Measurements from ENCODE around the gene GATA1. TPM values are rescaled to one million over a fixed set of nuclear protein-coding genes. Genes with fewer than 3 reads are reported as not detected.

GATA1 gene
- total RNA-seq, 1 donor from 2014 or later: not detected

DNA sequence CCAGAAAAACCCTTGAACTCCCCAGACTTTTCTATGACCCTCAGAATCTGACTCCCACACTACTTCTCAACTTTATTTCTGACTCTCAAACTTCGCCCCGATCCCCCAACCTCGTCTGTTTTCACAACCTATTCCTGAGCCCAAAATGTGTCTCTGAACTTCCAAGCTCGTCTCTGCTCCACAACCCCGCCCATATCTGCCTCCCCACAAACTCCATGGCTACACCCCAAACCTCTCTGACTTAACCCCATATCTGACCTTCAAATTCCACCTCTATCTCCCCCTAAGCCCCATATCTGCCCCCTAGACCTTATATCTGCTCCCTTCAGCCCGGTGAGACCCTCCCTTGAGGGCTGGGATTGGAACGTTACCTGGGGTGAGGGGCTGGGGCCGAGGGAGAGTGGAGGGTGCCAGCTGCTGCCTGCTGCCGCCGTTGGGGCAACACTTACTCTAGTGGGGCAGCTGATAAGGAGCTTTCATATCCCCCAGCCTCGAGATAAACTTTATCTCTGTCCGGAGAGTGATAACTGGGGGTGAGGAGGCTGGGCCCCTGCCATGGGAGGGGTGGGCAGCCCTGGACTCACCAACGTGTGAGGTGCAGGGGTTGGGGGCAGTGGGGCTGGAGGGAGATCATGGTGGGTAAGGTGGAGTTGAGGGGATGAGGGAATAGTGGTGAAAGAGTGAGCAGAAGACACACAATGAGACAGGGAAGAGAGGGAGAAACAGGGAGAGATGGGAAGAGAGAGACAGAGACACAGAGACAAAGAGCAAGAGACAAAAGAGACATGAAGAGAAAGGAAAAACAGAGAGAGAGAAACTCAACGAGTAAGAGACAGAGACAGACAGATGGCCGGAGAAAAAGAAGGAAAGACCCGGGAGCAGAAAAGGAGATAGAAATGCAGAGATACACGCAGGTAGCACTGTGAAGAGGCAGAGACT is 1.4 kb downstream of the GATA1 start:
- Mint-ChIP-seq H3K9me3 (ENCODE audit: unreplicated experiment) (peaks cover 2% of the 10 kb centered on the region), H3K27ac (ENCODE audit: unreplicated experiment) (no peak overlapping the region), H3K4me1 (ENCODE audit: low read depth, unreplicated experiment) (peaks cover 1% of the 10 kb centered on the region), H3K36me3 (ENCODE audit: unreplicated experiment) (no peaks in the 10 kb centered on the region), H3K27me3 (ENCODE audit: unreplicated experiment) (no peaks in the 10 kb centered on the region), H3K4me3 (ENCODE audit: unreplicated experiment) (no peak overlapping the region)
- TF ChIP-seq, protein P1, sequence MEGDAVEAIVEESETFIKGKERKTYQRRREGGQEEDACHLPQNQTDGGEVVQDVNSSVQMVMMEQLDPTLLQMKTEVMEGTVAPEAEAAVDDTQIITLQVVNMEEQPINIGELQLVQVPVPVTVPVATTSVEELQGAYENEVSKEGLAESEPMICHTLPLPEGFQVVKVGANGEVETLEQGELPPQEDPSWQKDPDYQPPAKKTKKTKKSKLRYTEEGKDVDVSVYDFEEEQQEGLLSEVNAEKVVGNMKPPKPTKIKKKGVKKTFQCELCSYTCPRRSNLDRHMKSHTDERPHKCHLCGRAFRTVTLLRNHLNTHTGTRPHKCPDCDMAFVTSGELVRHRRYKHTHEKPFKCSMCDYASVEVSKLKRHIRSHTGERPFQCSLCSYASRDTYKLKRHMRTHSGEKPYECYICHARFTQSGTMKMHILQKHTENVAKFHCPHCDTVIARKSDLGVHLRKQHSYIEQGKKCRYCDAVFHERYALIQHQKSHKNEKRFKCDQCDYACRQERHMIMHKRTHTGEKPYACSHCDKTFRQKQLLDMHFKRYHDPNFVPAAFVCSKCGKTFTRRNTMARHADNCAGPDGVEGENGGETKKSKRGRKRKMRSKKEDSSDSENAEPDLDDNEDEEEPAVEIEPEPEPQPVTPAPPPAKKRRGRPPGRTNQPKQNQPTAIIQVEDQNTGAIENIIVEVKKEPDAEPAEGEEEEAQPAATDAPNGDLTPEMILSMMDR (IDR thresholded peaks at IDR 0.05; ENCODE audit: partially characterized antibody, unreplicated experiment): no peak
- DNase-seq: no peak

DNA sequence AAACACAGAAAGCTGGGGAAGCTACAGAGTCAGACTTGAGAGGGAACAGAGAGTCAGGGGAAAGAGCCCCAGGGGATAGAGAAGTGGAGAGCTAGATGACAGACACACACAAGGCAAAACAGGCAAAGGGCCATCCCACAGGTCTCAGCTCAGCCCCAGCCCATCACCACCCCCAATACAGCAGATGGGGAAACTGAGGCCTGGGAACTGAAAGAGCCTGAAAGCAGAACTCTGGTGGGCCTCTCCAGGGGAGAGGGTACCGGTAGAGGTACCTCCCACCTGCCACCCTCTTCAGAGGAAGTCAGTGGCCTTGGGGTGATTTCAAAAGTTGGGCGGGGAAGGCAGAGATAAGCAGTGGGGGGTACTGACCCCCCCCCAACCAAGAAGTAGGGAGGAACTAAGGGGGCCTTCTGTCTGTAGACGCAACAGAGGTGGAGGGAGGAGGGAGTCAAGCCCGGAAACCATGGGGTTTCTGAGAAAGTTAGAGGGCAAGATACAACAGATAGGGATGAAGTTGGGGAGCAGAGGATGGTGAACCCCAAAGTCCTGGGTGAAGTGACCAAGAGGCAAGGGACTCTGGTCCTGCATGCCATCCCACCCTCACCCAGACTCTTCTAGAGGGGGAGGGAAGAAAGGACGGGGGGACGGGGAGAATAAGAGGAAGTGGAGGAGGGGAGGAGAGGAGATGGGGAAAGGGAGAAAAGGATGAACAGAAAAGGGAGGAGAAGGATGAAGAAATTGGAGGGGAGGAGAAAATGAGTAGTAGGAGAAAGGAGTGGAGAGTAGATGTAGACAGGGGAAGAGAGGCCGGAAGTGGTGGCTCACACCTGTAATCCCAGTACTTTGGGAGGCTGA is 3.2 kb downstream of the GATA1 start:
- no peaks in the 10 kb centered on the region for H3K36me3 Mint-ChIP-seq (ENCODE audit: unreplicated experiment)
- H3K27ac Mint-ChIP-seq (ENCODE audit: unreplicated experiment): no peak overlapping the region
- TF ChIP-seq, protein P1 (IDR thresholded peaks at IDR 0.05; ENCODE audit: partially characterized antibody, unreplicated experiment): no peak
- H3K4me3 Mint-ChIP-seq (ENCODE audit: unreplicated experiment): no peak overlapping the region
- peaks cover 4% of the 10 kb centered on the region for H3K4me1 Mint-ChIP-seq (ENCODE audit: low read depth, unreplicated experiment)
- H3K9me3 Mint-ChIP-seq (ENCODE audit: unreplicated experiment): peaks cover 6% of the 10 kb centered on the region
- no peak for DNase-seq
- H3K27me3 Mint-ChIP-seq (ENCODE audit: unreplicated experiment): no peaks in the 10 kb centered on the region

DNA sequence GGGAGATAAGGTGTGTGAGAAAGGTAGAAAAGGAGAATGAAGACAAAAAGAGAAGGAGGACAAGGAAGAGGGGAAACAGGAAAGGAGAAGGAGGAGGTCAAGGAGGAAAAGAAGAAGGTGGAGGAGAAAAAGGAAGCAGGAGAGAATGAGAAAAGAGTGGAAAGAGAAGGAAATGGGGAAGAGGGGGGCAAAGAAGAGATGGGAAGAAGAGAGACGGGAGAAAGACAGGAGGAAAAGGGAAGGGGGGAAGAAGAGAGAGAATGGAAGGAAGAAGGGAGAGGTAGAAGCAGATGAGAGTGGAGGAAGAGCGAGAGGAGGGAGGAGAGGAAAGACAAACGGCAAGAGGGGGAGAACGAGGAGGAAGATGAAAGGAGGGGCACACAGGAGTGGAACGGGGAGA is 4.1 kb downstream of the GATA1 start:
- DNase-seq: no peak
- Mint-ChIP-seq H3K4me1 (ENCODE audit: low read depth, unreplicated experiment) (peaks cover 5% of the 10 kb centered on the region), H3K27ac (ENCODE audit: unreplicated experiment) (no peak overlapping the region), H3K4me3 (ENCODE audit: unreplicated experiment) (no peak overlapping the region), H3K9me3 (ENCODE audit: unreplicated experiment) (peaks cover 6% of the 10 kb centered on the region), H3K27me3 (ENCODE audit: unreplicated experiment) (no peaks in the 10 kb centered on the region), H3K36me3 (ENCODE audit: unreplicated experiment) (no peaks in the 10 kb centered on the region)
- TF ChIP-seq, protein P1 (IDR thresholded peaks at IDR 0.05; ENCODE audit: partially characterized antibody, unreplicated experiment): no peak

DNA sequence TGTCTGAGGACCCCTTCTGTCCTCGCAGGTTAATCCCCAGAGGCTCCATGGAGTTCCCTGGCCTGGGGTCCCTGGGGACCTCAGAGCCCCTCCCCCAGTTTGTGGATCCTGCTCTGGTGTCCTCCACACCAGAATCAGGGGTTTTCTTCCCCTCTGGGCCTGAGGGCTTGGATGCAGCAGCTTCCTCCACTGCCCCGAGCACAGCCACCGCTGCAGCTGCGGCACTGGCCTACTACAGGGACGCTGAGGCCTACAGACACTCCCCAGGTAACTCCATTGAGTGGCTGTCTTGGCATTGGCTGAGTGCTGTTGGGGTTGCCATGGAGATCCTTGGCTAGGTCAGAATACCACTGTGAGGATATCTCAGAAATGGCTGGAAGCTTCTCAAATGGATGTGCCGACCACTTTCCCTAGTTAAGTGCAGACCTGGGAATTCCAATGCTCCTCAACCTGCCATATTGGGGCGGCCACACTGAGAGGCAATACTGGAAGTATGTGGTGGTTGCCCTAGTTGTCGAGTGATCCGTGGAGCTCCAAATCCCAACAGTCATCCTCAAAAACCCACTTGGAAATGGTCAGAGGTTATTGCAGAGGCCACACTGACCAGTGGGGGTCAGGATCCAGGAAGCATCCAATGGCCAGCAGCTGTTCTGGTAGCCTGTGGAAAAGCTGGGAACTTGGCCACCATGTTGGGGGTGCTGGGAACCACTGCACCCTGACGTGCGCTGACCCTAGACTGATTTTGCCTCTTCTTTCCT is 4.9 kb downstream of the GATA1 start:
- Mint-ChIP-seq H3K27me3 (ENCODE audit: unreplicated experiment) (no peaks in the 10 kb centered on the region), H3K9me3 (ENCODE audit: unreplicated experiment) (peaks cover 6% of the 10 kb centered on the region), H3K4me3 (ENCODE audit: unreplicated experiment) (no peak overlapping the region), H3K36me3 (ENCODE audit: unreplicated experiment) (no peaks in the 10 kb centered on the region), H3K27ac (ENCODE audit: unreplicated experiment) (no peak overlapping the region), H3K4me1 (ENCODE audit: low read depth, unreplicated experiment) (peaks cover 5% of the 10 kb centered on the region)
- TF ChIP-seq, protein P1 (IDR thresholded peaks at IDR 0.05; ENCODE audit: partially characterized antibody, unreplicated experiment): no peak
- DNase-seq: no peak
